ENCODE measurements around the gene STAT6. TPM values are rescaled to one million over a fixed set of nuclear protein-coding genes. Genes with fewer than 3 reads are reported as not detected.

The STAT6 gene
- total RNA-seq, 1 donor from 2014 or later, result 46.2 TPM

GRCh38 chr12:57128519-57129247 lies 17.5 kb upstream of the STAT6 start:
- Histone ChIP-seq H3K27me3 (ENCODE audit: low read depth) (no peaks in the 10 kb centered on the region), H3K4me3 (peak overlapping the region; percentile 91), H3K4me1 (peaks cover 63% of the 10 kb centered on the region), H3K36me3 (no peaks in the 10 kb centered on the region), H3K27ac (replicated peaks) (peak overlapping the region; percentile 99), H3K9me3 (replicated peaks) (no peaks in the 10 kb centered on the region)
- DNase-seq, result no peak
- intact Hi-C loops (cut with micrococcal nuclease), result no loop called here
- TF ChIP-seq CTCF (IDR thresholded peaks at IDR 0.05; ENCODE audit: borderline replicate concordance), result no peak

- Histone ChIP-seq H3K4me1 (peaks cover 56% of the 10 kb centered on the region), H3K27me3 (ENCODE audit: low read depth) (no peaks in the 10 kb centered on the region), H3K36me3 (no peaks in the 10 kb centered on the region), H3K9me3 (replicated peaks) (no peaks in the 10 kb centered on the region), H3K4me3 (peak within 1 kb of the TSS; percentile 91), H3K27ac (replicated peaks) (peak within 1 kb of the TSS; percentile 99)
- no peak for TF ChIP-seq CTCF (IDR thresholded peaks at IDR 0.05; ENCODE audit: borderline replicate concordance)
- peak; percentile 87 for DNase-seq
- intact Hi-C loops (cut with micrococcal nuclease), result no loop called here
These were observed 16.8 kb upstream of the STAT6 start, which contains the start of gene LRP1 for GRCh38 chr12:57127726-57128518. Gene LRP1, plus strand, starts transcription at chr12:57128483. Its CDS starts 482 bp downstream, at chr12:57128965.

GRCh38 chr12:57127101-57127725 lies 16.1 kb upstream of the STAT6 start:
- H3K27ac ChIP-seq (replicated peaks), result peak overlapping the region; percentile 99
- intact Hi-C loops (cut with micrococcal nuclease), result no loop called here
- peaks cover 48% of the 10 kb centered on the region for H3K4me1 ChIP-seq
- DNase-seq, result peak; percentile 77
- H3K27me3 ChIP-seq (ENCODE audit: low read depth), result no peaks in the 10 kb centered on the region
- H3K36me3 ChIP-seq, result no peaks in the 10 kb centered on the region
- H3K4me3 ChIP-seq, result peak overlapping the region; percentile 91
- H3K9me3 ChIP-seq (replicated peaks), result no peaks in the 10 kb centered on the region
- peak; percentile 52 for TF ChIP-seq CTCF (IDR thresholded peaks at IDR 0.05; ENCODE audit: borderline replicate concordance)

- Histone ChIP-seq H3K27me3 (ENCODE audit: low read depth) (no peaks in the 10 kb centered on the region), H3K4me1 (peaks cover 42% of the 10 kb centered on the region), H3K27ac (replicated peaks) (peak overlapping the region; percentile 99), H3K36me3 (no peaks in the 10 kb centered on the region), H3K9me3 (replicated peaks) (no peaks in the 10 kb centered on the region), H3K4me3 (peak overlapping the region; percentile 91)
- DNase-seq, result no peak
- TF ChIP-seq CTCF (IDR thresholded peaks at IDR 0.05; ENCODE audit: borderline replicate concordance), result no peak
- intact Hi-C loops (cut with micrococcal nuclease), result no loop called here
These were observed 15.4 kb upstream of the STAT6 start for GRCh38 chr12:57126561-57126960.

- no peak for DNase-seq
- H3K9me3 ChIP-seq (replicated peaks), result no peaks in the 10 kb centered on the region
- H3K4me3 ChIP-seq, result no peak overlapping the region
- peak overlapping the region; percentile 99 for H3K27ac ChIP-seq (replicated peaks)
- TF ChIP-seq CTCF (IDR thresholded peaks at IDR 0.05; ENCODE audit: borderline replicate concordance), result no peak
- H3K36me3 ChIP-seq, result no peaks in the 10 kb centered on the region
- peaks cover 37% of the 10 kb centered on the region for H3K4me1 ChIP-seq
- H3K27me3 ChIP-seq (ENCODE audit: low read depth), result no peaks in the 10 kb centered on the region
- intact Hi-C loops (cut with micrococcal nuclease), result no loop called here
These were observed 14.9 kb upstream of the STAT6 start for GRCh38 chr12:57126061-57126460.
